Naive thymus-derived CD4-positive, alpha-beta T cell (primary cell): ENCODE results near the gene OMP. TPM values are rescaled to one million over a fixed set of nuclear protein-coding genes. Genes with fewer than 3 reads are reported as not detected.
A peak's percentile ranks its signal among the peaks of the same experiment; 100 is the strongest.

Experiments used
- ATAC-seq: fragments of 150-1000 bp; cut with Tn5 transposase; 2 replicates; pipeline ENCODE4 v1.10.0; 2021; ENCODE audit warnings: mild to moderate bottlenecking, moderate library complexity
- CTCF ChIA-PET: fragments of 350-600 bp; sonication (Branson Sonifier 250); formaldehyde crosslinking; loops from one replicate; lab custom pipeline; 2021; ENCODE audit warnings: antibody characterized with exemption; lab: Charles Lee
- POLR2A ChIA-PET: fragments of 350-600 bp; sonication (Branson Sonifier 250); formaldehyde crosslinking; loops from one replicate; lab custom pipeline; 2021; ENCODE audit warnings: antibody characterized with exemption, inconsistent platforms; lab: Charles Lee
- DNase-seq, 9 donors: peaks; one replicate each; pipeline versions ENCODE4 v3.0.0 to v3.0.0-alpha.2; 2020 to 2022; ENCODE audit warnings: mixed read lengths in 1 of 9
- H3K27ac ChIP-seq: one replicate; pipeline ENCODE4 v1.7.0; 2013; ENCODE audit warnings: mild to moderate bottlenecking, low read depth, low read length, moderate library complexity
- H3K27me3 ChIP-seq, 2 donors: one replicate each; pipeline ENCODE4 v1.7.0; 2013; ENCODE audit warnings: low read length in 2 of 2, mild to moderate bottlenecking in 2 of 2, moderate library complexity in 2 of 2; ENCODE audit not compliant: control insufficient read depth in 2 of 2, insufficient read depth in 2 of 2
- H3K36me3 ChIP-seq, 3 experiments: 1 replicate in 2 of 3; 2 replicates in 1 of 3; pipeline ENCODE4 v1.7.0; 2013; ENCODE audit warnings: low read length in 3 of 3, mild to moderate bottlenecking in 3 of 3, moderate library complexity in 1 of 3; ENCODE audit not compliant: insufficient read depth in 3 of 3, control insufficient read depth in 2 of 3
- H3K4me1 ChIP-seq, 2 donors: one replicate each; pipeline ENCODE4 v1.7.0; 2013; ENCODE audit warnings: low read length in 2 of 2, mild to moderate bottlenecking in 2 of 2, moderate library complexity in 1 of 2; ENCODE audit not compliant: control insufficient read depth in 2 of 2, insufficient read depth in 2 of 2
- H3K4me3 ChIP-seq: 2 replicates; pipeline ENCODE4 v1.7.0; 2013; ENCODE audit warnings: mild to moderate bottlenecking, low read length
- H3K9me3 ChIP-seq, 3 experiments: 1 replicate in 2 of 3; 2 replicates in 1 of 3; pipeline ENCODE4 v1.7.0; 2013; ENCODE audit warnings: low read length in 3 of 3; ENCODE audit not compliant: control insufficient read depth in 2 of 3
- H3K27ac Mint-ChIP-seq, 9 donors: one replicate each; pipeline ENCODE4 v1.8.0; 2020 to 2022; ENCODE audit warnings: mixed read lengths in 9 of 9, mild to moderate bottlenecking in 8 of 9, moderate library complexity in 5 of 9, inconsistent platforms in 2 of 9
- H3K27me3 Mint-ChIP-seq, 5 donors: one replicate each; pipeline ENCODE4 v1.8.0; 2021 to 2022; ENCODE audit warnings: mixed read lengths in 5 of 5, mild to moderate bottlenecking in 1 of 5
- H3K36me3 Mint-ChIP-seq, 5 donors: one replicate each; pipeline ENCODE4 v1.8.0; 2020 to 2022; ENCODE audit warnings: mixed read lengths in 5 of 5, mild to moderate bottlenecking in 3 of 5, inconsistent platforms in 1 of 5
- H3K4me1 Mint-ChIP-seq, 7 donors: one replicate each; pipeline ENCODE4 v1.8.0; 2020 to 2022; ENCODE audit warnings: mixed read lengths in 7 of 7, mild to moderate bottlenecking in 3 of 7, inconsistent platforms in 1 of 7
- H3K4me3 Mint-ChIP-seq, 10 donors: one replicate each; pipeline ENCODE4 v1.8.0; 2020 to 2022; ENCODE audit warnings: mild to moderate bottlenecking in 10 of 10, mixed read lengths in 10 of 10, moderate library complexity in 6 of 10, inconsistent platforms in 2 of 10
- H3K9me3 Mint-ChIP-seq, 11 donors: one replicate each; pipeline ENCODE4 v1.8.0; 2020 to 2022; ENCODE audit warnings: mixed read lengths in 11 of 11, mild to moderate bottlenecking in 4 of 11, inconsistent platforms in 1 of 11, moderate library complexity in 1 of 11
- intact Hi-C, 2 donors: fragments of 100-400 bp; cut with micrococcal nuclease; formaldehyde crosslinking; loops; one replicate each; pipeline ENCODE4 v1.15.1; 2023
- polyA plus RNA-seq, 2 donors: library from polyadenylated mRNA; unstranded; fragments of 300-500 nt; fragmentation: Illumina TruSeq; gene quantifications; one replicate each; pipeline ENCODE4 v1.2.3, GENCODE V29; 2021
- total RNA-seq, 6 experiments: library from RNA in 5 of 6; stranded (reverse) in 5 of 6; gene quantifications; 1 replicate in 5 of 6; 2 replicates in 1 of 6; pipeline ENCODE4 v1.2.3 and lab custom pipeline; 2021 to 2026

The OMP gene
- total and polyA plus RNA-seq, 7 experiments from 2014 or later, result 1.1 TPM; not detected in 6

- peak; percentile 94 for ATAC-seq
- POLR2A ChIA-PET, result interaction anchor here (1.7 kb wide), 2 partner anchors 9 to 44 kb away, joined by 8 read pairs; no protein-coding TSS in a partner anchor
- H3K27me3 Mint-ChIP-seq, result no peaks in the 10 kb centered on the region
These were observed 11.3 kb upstream of the OMP start for GRCh38 chr11:77091146-77091940.

GRCh38 chr11:77092382-77092781, 10.3 kb upstream of the OMP start:
- ChIA-PET CTCF (interaction anchor here (0.7 to 3.7 kb wide), 8 partner anchors 11 to 300 kb away, joined by 3 to 58 read pairs (median 27); partner anchors contain the start of gene MYO7A), POLR2A (interaction anchor here (0.7 kb wide), 1 partner anchor 168 kb away, joined by 3 read pairs; no protein-coding TSS in a partner anchor)
- Mint-ChIP-seq H3K27me3 (no peaks in the 10 kb centered on the region), H3K4me1 (peaks cover 0 to 7% (median 4%) of the 10 kb centered on the region in 7 donors), H3K36me3 (peaks cover 0 to 3% (median 0%) of the 10 kb centered on the region in 5 donors), H3K9me3 (no peaks in the 10 kb centered on the region), H3K4me3 (no peak overlapping the region), H3K27ac (no peak overlapping the region)
- H3K9me3 ChIP-seq, result no peaks in the 10 kb centered on the region
- no peaks in the 10 kb centered on the region for H3K36me3 ChIP-seq
- intact Hi-C loops, result no loop called here
- H3K4me1 ChIP-seq, result no peaks in the 10 kb centered on the region
- DNase-seq, result no peak
- H3K27ac ChIP-seq, result no peak overlapping the region
- ATAC-seq, result no peak
- no peak overlapping the region for H3K4me3 ChIP-seq
- no peaks in the 10 kb centered on the region for H3K27me3 ChIP-seq

More at GRCh38 chr11:77091146-77091940, 11.3 kb upstream of the OMP start:
- Histone ChIP-seq H3K36me3 (no peaks in the 10 kb centered on the region), H3K27ac (no peak overlapping the region), H3K9me3 (no peaks in the 10 kb centered on the region), H3K4me3 (no peak overlapping the region), H3K4me1 (no peaks in the 10 kb centered on the region), H3K27me3 (no peaks in the 10 kb centered on the region)
- DNase-seq, result peak; percentile 59 to 79 (median 74)
- H3K9me3 Mint-ChIP-seq, result no peaks in the 10 kb centered on the region
- peaks cover 0 to 7% (median 4%) of the 10 kb centered on the region in 7 donors for H3K4me1 Mint-ChIP-seq
- H3K27ac Mint-ChIP-seq, result peak overlapping the region in 1 of 9 donors; percentile 32
- H3K36me3 Mint-ChIP-seq, result peaks cover 0 to 3% (median 0%) of the 10 kb centered on the region in 5 donors
- H3K4me3 Mint-ChIP-seq, result no peak overlapping the region
- intact Hi-C loops, result loop anchor here (1.0 to 2.0 kb wide), 7 partner anchors 25 to 359 kb away; partner anchors contain the start of gene CAPN5 (in 2 of the 2)
- CTCF ChIA-PET, result interaction anchor here (0.6 to 3.7 kb wide), 16 partner anchors 10 to 458 kb away, joined by 3 to 58 read pairs (median 6); partner anchors contain the start of gene MYO7A

- Mint-ChIP-seq H3K27me3 (no peaks in the 10 kb centered on the region), H3K4me3 (no peak overlapping the region), H3K4me1 (peaks cover 0 to 7% (median 4%) of the 10 kb centered on the region in 7 donors), H3K27ac (no peak overlapping the region), H3K9me3 (no peaks in the 10 kb centered on the region), H3K36me3 (peaks cover 0 to 3% (median 0%) of the 10 kb centered on the region in 5 donors)
- H3K36me3 ChIP-seq, result no peaks in the 10 kb centered on the region
- H3K27ac ChIP-seq, result no peak overlapping the region
- ChIA-PET CTCF (interaction anchor here (1.0 to 3.7 kb wide), 3 partner anchors 12 to 48 kb away, joined by 3 to 58 read pairs (median 36); no protein-coding TSS in a partner anchor), POLR2A (interaction anchor here (0.7 kb wide), 1 partner anchor 168 kb away, joined by 3 read pairs; no protein-coding TSS in a partner anchor)
- no peaks in the 10 kb centered on the region for H3K9me3 ChIP-seq
- H3K4me1 ChIP-seq, result no peaks in the 10 kb centered on the region
- ATAC-seq (no peak), DNase-seq (no peak)
- H3K27me3 ChIP-seq, result no peaks in the 10 kb centered on the region
- intact Hi-C loops, result no loop called here
- no peak overlapping the region for H3K4me3 ChIP-seq
These were observed 9.4 kb upstream of the OMP start for GRCh38 chr11:77093056-77093891.

GRCh38 chr11:77093987-77094840, 8.4 kb upstream of the OMP start:
- H3K9me3 Mint-ChIP-seq, result no peaks in the 10 kb centered on the region
- no peaks in the 10 kb centered on the region for H3K27me3 ChIP-seq
- CTCF ChIA-PET, result interaction anchor here (1.0 to 2.2 kb wide), 2 partner anchors 47 to 49 kb away, joined by 3 to 6 read pairs; no protein-coding TSS in a partner anchor
- H3K4me1 Mint-ChIP-seq, result peaks cover 0 to 7% (median 4%) of the 10 kb centered on the region in 7 donors
- H3K27ac Mint-ChIP-seq, result no peak overlapping the region
- intact Hi-C loops, result no loop called here
- H3K36me3 ChIP-seq, result no peaks in the 10 kb centered on the region
- no peaks in the 10 kb centered on the region for H3K9me3 ChIP-seq
- no peaks in the 10 kb centered on the region for H3K27me3 Mint-ChIP-seq
- ATAC-seq, result no peak
- H3K4me3 ChIP-seq, result no peak overlapping the region
- peaks cover 0 to 3% (median 0%) of the 10 kb centered on the region in 5 donors for H3K36me3 Mint-ChIP-seq
- no peak overlapping the region for H3K27ac ChIP-seq
- H3K4me1 ChIP-seq, result no peaks in the 10 kb centered on the region
- POLR2A ChIA-PET, result no interaction called here
- DNase-seq, result no peak
- no peak overlapping the region for H3K4me3 Mint-ChIP-seq

GRCh38 chr11:77094841-77095365, 7.7 kb upstream of the OMP start:
- Histone ChIP-seq H3K27ac (no peak overlapping the region), H3K36me3 (no peaks in the 10 kb centered on the region), H3K9me3 (no peaks in the 10 kb centered on the region), H3K27me3 (no peaks in the 10 kb centered on the region), H3K4me1 (no peaks in the 10 kb centered on the region), H3K4me3 (no peak overlapping the region)
- Mint-ChIP-seq H3K4me1 (peaks cover 0 to 7% (median 4%) of the 10 kb centered on the region in 7 donors), H3K36me3 (peaks cover 0 to 3% (median 0%) of the 10 kb centered on the region in 5 donors), H3K4me3 (no peak overlapping the region), H3K27ac (no peak overlapping the region), H3K27me3 (no peaks in the 10 kb centered on the region), H3K9me3 (no peaks in the 10 kb centered on the region)
- POLR2A ChIA-PET, result no interaction called here
- intact Hi-C loops, result no loop called here
- DNase-seq (no peak), ATAC-seq (no peak)
- CTCF ChIA-PET, result interaction anchor here (1.0 to 2.2 kb wide), 2 partner anchors 31 to 47 kb away, joined by 3 to 6 read pairs; no protein-coding TSS in a partner anchor
